Sigmoid colon (tissue), 7 donors: ENCODE measurements around the gene ABCA6. TPM values are rescaled to one million over a fixed set of nuclear protein-coding genes. Genes with fewer than 3 reads are reported as not detected.

Source experiments
- DNase-seq: peaks from one replicate; pipeline ENCODE4 v3.0.0-alpha.2; 2019
- H3K27ac ChIP-seq, 4 donors: fragments of 200-600 bp; sonication (generic); one replicate each; pipeline ENCODE4 v1.5.1; 2016 to 2019; ENCODE audit warnings: mild to moderate bottlenecking in 1 of 4
- H3K27me3 ChIP-seq, 3 donors: fragments of 200-600 bp; sonication (generic); one replicate each; pipeline ENCODE4 v1.5.1; 2019; ENCODE audit warnings: mild to moderate bottlenecking in 1 of 3
- H3K36me3 ChIP-seq, 4 donors: fragments of 200-600 bp; sonication (generic); one replicate each; pipeline ENCODE4 v1.5.1; 2016 to 2019
- H3K4me1 ChIP-seq, 4 donors: fragments of 200-600 bp; sonication (generic); one replicate each; pipeline ENCODE4 v1.5.1; 2017 to 2019
- H3K4me3 ChIP-seq, 4 donors: fragments of 200-600 bp; sonication (generic); one replicate each; pipeline ENCODE4 v1.5.1; 2017 to 2019; ENCODE audit warnings: mild to moderate bottlenecking in 2 of 4, moderate library complexity in 1 of 4
- H3K9me3 ChIP-seq, 4 donors: fragments of 200-600 bp in 3 of 4; sonication (generic) in 3 of 4; one replicate each; pipeline versions ENCODE4 v1.5.1 to v1.6.1; 2013 to 2019
- CTCF ChIP-seq, 4 experiments: fragments of 450-650 bp in 3 of 4; fragments of 200-600 bp in 1 of 4; IDR thresholded peaks; one replicate each; pipeline ENCODE4 v1.5.1; 2016 to 2019; ENCODE audit warnings: antibody characterized with exemption in 4 of 4, mild to moderate bottlenecking in 3 of 4, moderate library complexity in 2 of 4
- EP300 ChIP-seq, 4 donors: sonication (generic); formaldehyde crosslinking; IDR thresholded peaks; one replicate each; pipeline ENCODE4 v1.6.1; 2017; ENCODE audit warnings: antibody characterized with exemption in 4 of 4
- POLR2A ChIP-seq, 2 donors: fragments of 450-650 bp; IDR thresholded peaks; one replicate each; pipeline ENCODE4 v1.6.1; 2016; ENCODE audit warnings: antibody characterized with exemption in 2 of 2, mild to moderate bottlenecking in 2 of 2, moderate library complexity in 2 of 2
- POLR2AphosphoS5 ChIP-seq, 4 donors: sonication (generic); formaldehyde crosslinking; IDR thresholded peaks; one replicate each; pipeline ENCODE4 v1.6.1; 2017; ENCODE audit warnings: antibody characterized with exemption in 4 of 4
- WGBS, 2 donors: extraction: QIAGEN DNeasy Blood & Tissue Kit; methylation state at CpG; one replicate each; pipeline ENCODE4 v1.1.7; 2013; 5-methylcytosine and 5-hydroxymethylcytosine counted together
- intact Hi-C: fragments of 100-400 bp; cut with DNase I; formaldehyde crosslinking; loops from one replicate; pipeline ENCODE4 v1.15.1; 2023
- polyA plus RNA-seq, 3 donors: library from polyadenylated mRNA; stranded (reverse); fragments of 200-250 nt; gene quantifications; one replicate each; pipeline ENCODE4 v1.2.3, GENCODE V29; 2013
- small RNA-seq, 3 donors: library from RNA; depleted of rRNA; stranded (forward); fragments of <200 nt; gene quantifications; one replicate each; pipeline ENCODE3, GENCODE V24; 2016
- total RNA-seq, 4 donors: library from RNA; depleted of rRNA; stranded (reverse); fragments of >200 nt; gene quantifications; one replicate each; pipeline ENCODE4 v1.1.0, GENCODE V29; 2016
- donor health status: healthy with polysubstance abuse.
- donor health status: Bipolar disorder and iron deficiency.
- donor health status: healthy.

Gene ABCA6
- total and polyA plus RNA-seq, 7 donors: 1.6 to 111 (median 31.0) TPM

- 95 to 98% methylated on average over 1 of the region's 1 CpG for WGBS, 2 donors
- Histone ChIP-seq H3K4me1 (no peaks in the 10 kb centered on the region), H3K9me3 (no peaks in the 10 kb centered on the region), H3K27me3 (no peaks in the 10 kb centered on the region), H3K36me3 (no peaks in the 10 kb centered on the region), H3K27ac (no peak overlapping the region), H3K4me3 (no peak overlapping the region)
- intact Hi-C loops: no loop called here
- TF ChIP-seq CTCF (IDR thresholded peaks at IDR 0.05): no peak
- no peak for TF ChIP-seq EP300 (IDR thresholded peaks at IDR 0.05)
- TF ChIP-seq POLR2AphosphoS5 (IDR thresholded peaks at IDR 0.05): no peak
- no peak for TF ChIP-seq POLR2A (IDR thresholded peaks at IDR 0.05)
- DNase-seq: no peak
Measured at GRCh38 chr17:69030169-69030568, 111.5 kb downstream of the ABCA6 start.

Small RNA genes within 50 kb of the gene (small RNA-seq; reads per million reads assigned to genes)
- 0 reads per million in 3 donors for gene MIR4524B

Other genes with a start within 250 kb of the ABCA6 start
- 10 to 100 TPM; 20.0 to 71.5 (median 51.8) TPM for gene ABCA8, start 186.5 kb downstream of the ABCA6 start, total RNA-seq
- 1 to 10 TPM; 2.8 to 7.0 (median 3.0) TPM for gene ABCA8, start 186.5 kb downstream of the ABCA6 start, polyA plus RNA-seq
- 10 to 100 TPM; 11.1 to 74.5 (median 41.7) TPM for gene ABCA9, start 81.0 kb downstream of the ABCA6 start, total RNA-seq
- 1 to 10 TPM in 2 of 3 donors, under 1 TPM in 1; 0.23 to 6.0 (median 1.5) TPM for gene ABCA9, start 81.0 kb downstream of the ABCA6 start, polyA plus RNA-seq
- gene ABCA10, start 86.9 kb upstream of the ABCA6 start, total RNA-seq: 10 to 100 TPM in 1 of 4 donors, 1 to 10 TPM in 3; 1.5 to 12.0 (median 9.5) TPM
- 1 to 10 TPM in 2 of 3 donors, under 1 TPM in 1; 0.46 to 1.9 (median 1.8) TPM for gene ABCA10, start 86.9 kb upstream of the ABCA6 start, polyA plus RNA-seq
- gene ABCA5, start 185.2 kb upstream of the ABCA6 start, total RNA-seq: 10 to 100 TPM; 19.3 to 23.5 (median 21.4) TPM
- 10 to 100 TPM in 1 of 3 donors, 1 to 10 TPM in 2; 2.5 to 14.9 (median 6.0) TPM for gene ABCA5, start 185.2 kb upstream of the ABCA6 start, polyA plus RNA-seq